GF-D8 (cell line): ENCODE results near the gene CLMN.

Experiments used
- DNase-seq: peaks from one replicate; lab custom pipeline; 2025; lab: John Stamatoyannopoulos, UW

Gene CLMN

DNA sequence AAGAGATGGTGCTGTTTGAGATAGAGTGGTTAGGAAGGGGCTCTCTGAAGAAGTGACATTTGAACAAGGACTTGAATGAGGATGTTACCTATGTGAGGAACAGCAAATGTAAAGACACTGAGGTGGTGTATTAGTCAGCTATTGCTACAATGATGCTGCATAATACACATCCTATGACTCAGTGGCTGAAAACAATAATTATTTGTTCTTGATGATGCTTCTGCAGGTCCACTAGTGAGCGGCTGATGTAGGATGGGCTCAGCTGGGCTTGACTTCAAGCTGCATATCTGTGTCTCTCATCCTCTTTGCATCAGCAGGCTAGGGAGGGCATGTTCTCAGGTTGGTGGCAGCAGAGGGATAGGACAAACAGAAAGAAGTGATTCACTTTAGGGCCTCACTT, 21.4 kb upstream of the CLMN start:
- DNase-seq: no peak

GRCh38 chr14:95340201-95340697, 20.5 kb upstream of the CLMN start:
- DNase-seq: no peak

- no peak for DNase-seq
Observed at GRCh38 chr14:95339301-95339865, 19.7 kb upstream of the CLMN start.

DNA sequence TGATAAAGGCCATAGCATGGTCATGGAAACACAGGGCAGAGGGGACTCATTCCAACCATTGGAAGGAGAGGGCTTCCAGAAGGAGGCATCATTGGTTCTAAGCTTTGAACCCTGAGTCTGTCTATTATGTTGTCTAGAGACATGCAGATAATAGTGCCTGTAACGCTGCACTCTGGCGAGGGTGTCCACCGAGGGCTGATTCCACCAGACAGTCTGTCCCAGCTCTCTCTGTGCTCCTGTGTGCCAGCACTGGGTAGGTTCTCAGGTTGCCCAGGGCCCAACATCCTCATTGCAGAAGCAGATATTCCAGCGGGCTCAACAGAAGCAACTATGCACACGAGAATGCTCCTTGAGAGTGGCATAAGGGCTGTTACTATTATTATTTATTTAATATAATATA, 18.7 kb upstream of the CLMN start:
- no peak for DNase-seq

GRCh38 chr14:95337041-95337595, 17.4 kb upstream of the CLMN start:
- no peak for DNase-seq

- DNase-seq: no peak
Observed at GRCh38 chr14:95336192-95336760, 16.6 kb upstream of the CLMN start.

- no peak for DNase-seq
Observed at GRCh38 chr14:95335071-95335470, 15.4 kb upstream of the CLMN start.

GRCh38 chr14:95334044-95334443, 14.3 kb upstream of the CLMN start:
- no peak for DNase-seq

DNA sequence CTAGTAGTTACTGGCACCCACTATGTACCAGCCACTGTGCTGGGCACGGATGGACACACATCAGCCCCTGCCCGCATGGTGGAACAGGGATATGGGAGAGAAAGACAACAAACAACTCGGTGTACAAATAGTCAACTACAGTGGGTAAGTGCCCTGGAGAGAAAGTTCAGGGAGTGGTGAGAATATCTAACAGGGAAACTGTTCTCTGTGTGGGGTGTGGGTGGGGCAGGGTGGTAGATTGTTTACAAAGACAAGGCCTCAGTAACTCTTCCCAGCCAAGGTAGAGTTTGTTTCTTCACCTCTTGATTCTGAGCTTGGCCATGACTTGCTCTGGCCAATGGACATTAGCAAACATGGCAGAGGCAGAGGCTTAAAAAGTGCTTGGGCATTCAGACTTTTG, 12.9 kb upstream of the CLMN start:
- DNase-seq: no peak

DNA sequence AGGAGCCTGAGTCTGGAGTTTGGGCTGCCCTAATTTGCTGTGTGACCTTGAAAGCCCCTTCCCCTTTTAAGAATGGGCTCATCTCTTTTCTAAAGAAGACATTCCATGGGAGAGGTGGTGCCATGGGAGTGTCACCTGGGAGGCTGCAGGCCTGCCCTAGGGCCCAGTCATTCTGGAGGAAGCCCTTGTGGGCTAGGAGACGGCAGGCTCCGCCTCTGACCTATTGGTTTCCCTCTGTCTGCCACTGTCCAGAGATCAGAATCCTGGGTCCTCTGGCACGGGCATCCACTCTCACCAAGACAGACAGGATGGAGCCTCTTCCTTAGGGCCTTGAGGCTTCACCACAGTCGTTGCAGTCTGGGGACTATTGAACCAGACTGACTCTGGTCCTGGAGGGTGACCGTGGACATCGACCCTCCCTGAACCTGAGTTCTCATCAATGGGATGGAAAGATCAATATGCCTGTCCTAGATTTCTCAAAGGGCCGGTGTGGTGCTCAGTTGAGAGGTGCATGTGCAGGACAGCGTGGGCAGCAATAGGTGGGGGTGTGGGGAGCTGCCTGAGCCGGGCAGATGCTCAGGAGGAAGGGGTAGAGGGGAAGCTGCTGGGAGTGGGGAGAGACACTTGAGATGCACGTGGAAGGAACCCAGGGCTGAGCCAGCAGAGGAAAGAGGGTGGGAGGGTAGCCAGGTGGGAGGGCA, 12.2 kb upstream of the CLMN start:
- DNase-seq: no peak

- DNase-seq: no peak
Observed at GRCh38 chr14:95330591-95331370, 11.1 kb upstream of the CLMN start.

- no peak for DNase-seq
Observed at GRCh38 chr14:95329941-95330340, 10.2 kb upstream of the CLMN start.

DNA sequence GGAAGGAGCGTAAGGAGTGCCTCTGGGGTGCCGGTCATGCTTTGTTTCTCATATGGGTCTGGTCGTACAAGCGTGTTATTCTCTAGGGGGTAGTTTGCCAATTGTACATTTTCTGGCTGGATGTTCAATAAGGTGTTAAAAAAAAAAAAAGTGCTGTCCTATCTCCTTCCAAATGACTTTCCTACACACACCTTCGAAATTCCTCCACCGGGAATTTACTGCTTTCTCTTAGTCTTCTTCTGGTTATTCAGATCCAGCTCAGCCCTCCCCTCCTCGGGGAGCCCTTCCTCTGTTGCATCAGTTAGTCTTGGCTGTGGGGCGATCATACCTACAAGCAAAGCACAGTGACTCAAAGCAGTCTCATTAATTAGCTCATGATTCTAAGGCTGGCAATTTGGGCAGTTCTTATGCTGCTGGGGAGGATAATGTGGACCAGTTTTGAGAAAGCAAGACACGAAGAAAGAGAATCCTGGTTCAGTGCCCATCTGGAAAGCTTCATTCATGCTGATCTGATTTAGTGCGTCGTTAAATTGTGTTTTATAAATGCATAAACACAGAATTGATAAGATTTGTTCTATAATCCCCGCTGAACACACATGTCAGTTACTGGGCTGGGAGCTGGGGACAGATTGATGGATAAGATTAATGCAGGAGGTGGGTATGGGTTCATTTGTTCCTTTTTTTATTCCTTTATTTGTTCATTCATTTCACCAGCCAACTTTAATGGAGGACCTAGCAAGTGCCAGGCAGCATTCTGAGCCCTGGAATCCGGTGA, 9.2 kb upstream of the CLMN start:
- DNase-seq: no peak

DNA sequence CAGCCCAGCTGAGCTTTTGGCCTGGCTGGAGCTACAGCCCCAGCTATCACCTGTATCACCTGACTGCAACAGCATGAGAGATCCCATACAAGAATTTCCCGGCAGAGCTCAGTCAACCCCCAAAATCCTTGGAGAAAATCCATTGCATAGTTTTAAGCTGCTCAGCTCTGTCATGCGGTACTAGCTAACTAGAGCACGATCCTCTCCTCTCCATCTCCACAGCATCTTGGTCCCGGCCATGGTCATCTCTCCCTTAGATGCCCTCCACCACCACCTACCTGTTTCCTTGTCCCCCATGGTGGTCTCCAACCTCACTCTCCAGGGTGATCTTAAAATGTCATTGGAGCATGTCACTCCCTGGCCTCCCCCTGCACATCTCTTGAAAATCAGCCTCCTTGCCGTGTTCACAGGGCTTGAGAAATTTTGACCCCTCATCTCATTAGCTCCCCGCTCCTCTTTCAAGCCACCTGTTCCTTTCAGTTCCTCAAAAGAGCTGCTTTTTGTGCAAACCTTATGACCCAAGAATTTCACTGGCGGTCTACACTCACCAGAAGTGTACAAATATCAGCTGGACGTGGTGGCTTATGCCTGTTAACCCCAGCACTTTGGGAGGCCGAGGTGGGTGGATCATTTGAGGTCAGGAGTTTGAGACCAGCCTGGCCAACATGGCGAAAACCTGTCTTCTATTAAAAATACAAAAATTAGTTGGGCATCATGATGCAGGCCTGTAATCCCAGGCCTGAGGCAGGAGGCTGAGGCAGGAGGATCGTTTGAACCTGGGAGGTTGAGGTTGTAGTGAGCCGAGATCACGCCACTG, 8.1 kb upstream of the CLMN start:
- no peak for DNase-seq

- DNase-seq: no peak
Observed at GRCh38 chr14:95326987-95327386, 7.3 kb upstream of the CLMN start.

GRCh38 chr14:95323917-95324316, 4.2 kb upstream of the CLMN start:
- no peak for DNase-seq

GRCh38 chr14:95323361-95323760, 3.7 kb upstream of the CLMN start:
- no peak for DNase-seq

- no peak for DNase-seq
Observed at GRCh38 chr14:95322651-95323050, 2.9 kb upstream of the CLMN start.

GRCh38 chr14:95321693-95322455, 2.2 kb upstream of the CLMN start:
- no peak for DNase-seq

DNA sequence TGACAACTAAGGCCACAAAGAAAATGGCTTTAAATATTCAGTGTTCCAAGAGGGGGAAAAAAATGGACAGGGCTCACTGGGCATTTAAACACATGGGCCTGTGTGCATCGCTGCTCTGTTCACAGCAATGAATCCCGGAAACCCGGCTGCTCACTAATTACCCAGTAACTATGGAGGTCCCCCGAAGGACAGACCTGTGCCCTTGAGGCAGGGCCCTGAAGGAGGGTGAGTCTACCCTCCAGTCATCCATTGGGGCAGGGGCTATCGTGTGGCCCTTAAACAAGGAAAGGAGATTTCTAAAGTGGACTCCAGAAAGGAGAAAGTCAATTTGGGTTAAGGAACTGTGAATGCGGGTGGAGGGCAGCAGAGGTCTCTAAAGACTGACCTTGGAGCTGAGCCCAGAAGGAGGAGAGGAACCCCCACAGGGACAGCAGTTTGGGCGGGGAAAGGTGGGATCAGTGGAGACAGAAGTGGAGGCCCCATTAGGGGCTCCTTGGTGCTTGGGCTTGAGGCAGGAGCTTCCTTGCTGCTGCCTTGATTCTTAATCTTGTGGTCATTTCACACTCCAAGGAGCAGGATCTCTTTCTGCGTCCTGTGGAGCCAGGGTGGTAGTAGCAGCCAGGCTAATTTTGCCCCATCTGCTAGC, 1.4 kb upstream of the CLMN start:
- no peak for DNase-seq
